ENCODE measurements around the gene B2M.
A peak's percentile ranks its signal among the peaks of the same experiment; 100 is the strongest.

B2M gene

GRCh38 chr15:44711096-44711742, at the start of gene B2M, which contains the start of gene PATL2:
B2M (plus strand) TSS chr15:44711517; CDS start chr15:44711547, 30 bp downstream.
PATL2 (minus strand) TSS chr15:44711323; CDS start chr15:44676490, 34,833 bp downstream.
- no peaks in the 10 kb centered on the region for H3K27me3 Mint-ChIP-seq
- H3K4me1 Mint-ChIP-seq: peaks cover 48% of the 10 kb centered on the region
- no peaks in the 10 kb centered on the region for H3K9me3 Mint-ChIP-seq
- peaks cover 59% of the 10 kb centered on the region for H3K36me3 Mint-ChIP-seq (ENCODE audit: low read depth)
- H3K27ac Mint-ChIP-seq: peak within 1 kb of the TSS; percentile 100
- DNase-seq: peak; percentile 93
- peak within 1 kb of the TSS; percentile 99 for H3K4me3 Mint-ChIP-seq
- ATAC-seq: peak; percentile 91

- peaks cover 28% of the 10 kb centered on the region for H3K36me3 Mint-ChIP-seq (ENCODE audit: low read depth)
- no peaks in the 10 kb centered on the region for H3K9me3 Mint-ChIP-seq
- ATAC-seq: no peak
- no peak for DNase-seq
- H3K27ac Mint-ChIP-seq: peak overlapping the region; percentile 78
- H3K4me3 Mint-ChIP-seq: peak overlapping the region; percentile 98
- H3K4me1 Mint-ChIP-seq: peaks cover 61% of the 10 kb centered on the region
- H3K27me3 Mint-ChIP-seq: no peaks in the 10 kb centered on the region
Observed at GRCh38 chr15:44661576-44661975, 49.7 kb upstream of the B2M start.

GRCh38 chr15:44662478-44663409, 48.6 kb upstream of the B2M start:
- Mint-ChIP-seq H3K27me3 (no peaks in the 10 kb centered on the region), H3K27ac (peak overlapping the region; percentile 93), H3K9me3 (no peaks in the 10 kb centered on the region), H3K4me3 (peak overlapping the region; percentile 98), H3K36me3 (ENCODE audit: low read depth) (peaks cover 19% of the 10 kb centered on the region), H3K4me1 (peaks cover 61% of the 10 kb centered on the region)
- ATAC-seq (peak; percentile 64), DNase-seq (peak; percentile 84)

GRCh38 chr15:44663410-44664308, 47.7 kb upstream of the B2M start, which contains the start of gene SPG11:
SPG11 (minus strand) TSS chr15:44663662; CDS start chr15:44663647, 15 bp downstream.
- DNase-seq (peak; percentile 98), ATAC-seq (peak; percentile 92)
- peak within 1 kb of the TSS; percentile 93 for H3K27ac Mint-ChIP-seq
- H3K9me3 Mint-ChIP-seq: no peaks in the 10 kb centered on the region
- peaks cover 18% of the 10 kb centered on the region for H3K36me3 Mint-ChIP-seq (ENCODE audit: low read depth)
- peaks cover 67% of the 10 kb centered on the region for H3K4me1 Mint-ChIP-seq
- peak within 1 kb of the TSS; percentile 98 for H3K4me3 Mint-ChIP-seq
- H3K27me3 Mint-ChIP-seq: no peaks in the 10 kb centered on the region

- peaks cover 2% of the 10 kb centered on the region for H3K36me3 Mint-ChIP-seq (ENCODE audit: low read depth)
- ATAC-seq (no peak), DNase-seq (no peak)
- peak overlapping the region; percentile 71 for H3K4me3 Mint-ChIP-seq
- peaks cover 76% of the 10 kb centered on the region for H3K4me1 Mint-ChIP-seq
- H3K27ac Mint-ChIP-seq: peak overlapping the region; percentile 93
- H3K9me3 Mint-ChIP-seq: no peaks in the 10 kb centered on the region
- H3K27me3 Mint-ChIP-seq: no peaks in the 10 kb centered on the region
Observed at GRCh38 chr15:44666210-44667038, 44.9 kb upstream of the B2M start.

GRCh38 chr15:44667039-44667360, 44.3 kb upstream of the B2M start:
- peaks cover 76% of the 10 kb centered on the region for H3K4me1 Mint-ChIP-seq
- ATAC-seq (no peak), DNase-seq (no peak)
- H3K27ac Mint-ChIP-seq: peak overlapping the region; percentile 93
- H3K9me3 Mint-ChIP-seq: no peaks in the 10 kb centered on the region
- H3K36me3 Mint-ChIP-seq (ENCODE audit: low read depth): peaks cover 2% of the 10 kb centered on the region
- no peaks in the 10 kb centered on the region for H3K27me3 Mint-ChIP-seq
- peak overlapping the region; percentile 71 for H3K4me3 Mint-ChIP-seq

- ATAC-seq: no peak
- H3K27ac Mint-ChIP-seq: no peak overlapping the region
Observed at GRCh38 chr15:44668921-44669320, 42.4 kb upstream of the B2M start.

GRCh38 chr15:44670087-44670950, 41.0 kb upstream of the B2M start:
- peak overlapping the region; percentile 77 for H3K27ac Mint-ChIP-seq

More at GRCh38 chr15:44668921-44669320, 42.4 kb upstream of the B2M start:
- no peaks in the 10 kb centered on the region for H3K9me3 Mint-ChIP-seq
- DNase-seq: no peak
- no peaks in the 10 kb centered on the region for H3K27me3 Mint-ChIP-seq
- peaks cover 86% of the 10 kb centered on the region for H3K4me1 Mint-ChIP-seq
- no peaks in the 10 kb centered on the region for H3K36me3 Mint-ChIP-seq (ENCODE audit: low read depth)
- H3K4me3 Mint-ChIP-seq: no peak overlapping the region

GRCh38 chr15:44673639-44674038, 37.7 kb upstream of the B2M start:
- H3K4me1 Mint-ChIP-seq: peaks cover 84% of the 10 kb centered on the region
- H3K9me3 Mint-ChIP-seq: no peaks in the 10 kb centered on the region
- H3K27ac Mint-ChIP-seq: no peak overlapping the region
- DNase-seq (no peak), ATAC-seq (no peak)
- no peaks in the 10 kb centered on the region for H3K36me3 Mint-ChIP-seq (ENCODE audit: low read depth)
- no peaks in the 10 kb centered on the region for H3K27me3 Mint-ChIP-seq
- H3K4me3 Mint-ChIP-seq: no peak overlapping the region

More at GRCh38 chr15:44670087-44670950, 41.0 kb upstream of the B2M start:
- Mint-ChIP-seq H3K36me3 (ENCODE audit: low read depth) (no peaks in the 10 kb centered on the region), H3K4me3 (no peak overlapping the region), H3K27me3 (no peaks in the 10 kb centered on the region), H3K4me1 (peaks cover 79% of the 10 kb centered on the region), H3K9me3 (no peaks in the 10 kb centered on the region)
- no peak for ATAC-seq
- DNase-seq: no peak

- H3K9me3 Mint-ChIP-seq: no peaks in the 10 kb centered on the region
- no peak for DNase-seq
- H3K4me3 Mint-ChIP-seq: peak overlapping the region; percentile 73
- no peak for ATAC-seq
- no peaks in the 10 kb centered on the region for H3K27me3 Mint-ChIP-seq
- no peaks in the 10 kb centered on the region for H3K36me3 Mint-ChIP-seq (ENCODE audit: low read depth)
- H3K27ac Mint-ChIP-seq: peak overlapping the region; percentile 90
- H3K4me1 Mint-ChIP-seq: peaks cover 82% of the 10 kb centered on the region
Observed at GRCh38 chr15:44675911-44676310, 35.4 kb upstream of the B2M start.

GRCh38 chr15:44676676-44677075, 34.6 kb upstream of the B2M start:
- Mint-ChIP-seq H3K27me3 (no peaks in the 10 kb centered on the region), H3K27ac (peak overlapping the region; percentile 90), H3K36me3 (ENCODE audit: low read depth) (no peaks in the 10 kb centered on the region), H3K4me3 (peak overlapping the region; percentile 73), H3K9me3 (no peaks in the 10 kb centered on the region), H3K4me1 (peaks cover 81% of the 10 kb centered on the region)
- peak; percentile 55 for DNase-seq
- ATAC-seq: peak; percentile 69

GRCh38 chr15:44682211-44682610, 29.1 kb upstream of the B2M start:
- Mint-ChIP-seq H3K4me3 (peak overlapping the region; percentile 60), H3K4me1 (peaks cover 87% of the 10 kb centered on the region), H3K9me3 (peaks cover 6% of the 10 kb centered on the region), H3K27me3 (no peaks in the 10 kb centered on the region), H3K36me3 (ENCODE audit: low read depth) (peaks cover 14% of the 10 kb centered on the region), H3K27ac (peak overlapping the region; percentile 67)
- peak; percentile 41 for ATAC-seq
- no peak for DNase-seq
